OCI-LY3 (cell line): Measurements from ENCODE around the gene ASCL2.

ENCODE experiments used
- H2AFZ ChIP-seq: fragments of 200-600, 300-600 bp; shearing (Covaris generic); 2 replicates; pipeline ENCODE4 v1.6.0; 2014; ENCODE audit warnings: antibody characterized with exemption, low read depth, low read length
- H3K27ac ChIP-seq: fragments of 200-600, 300-600 bp; sonication (generic); 2 replicates; pipeline ENCODE4 v1.5.1; 2014; ENCODE audit warnings: mild to moderate bottlenecking, low read length, moderate library complexity, mixed read lengths
- H3K27me3 ChIP-seq: fragments of 200-600, 300-600 bp; sonication (generic); 2 replicates; pipeline ENCODE4 v1.6.1; 2014; ENCODE audit warnings: low read depth, low read length, mixed read lengths
- H3K36me3 ChIP-seq: fragments of 200-600, 300-600 bp; sonication (generic); replicated peaks from 2 replicates; pipeline ENCODE3; 2014; ENCODE audit warnings: low read depth, low read length, mixed read lengths
- H3K4me1 ChIP-seq: fragments of 300-600, 200-600 bp; sonication (generic); 2 replicates; pipeline ENCODE4 v1.6.1; 2014; ENCODE audit warnings: low read length, mixed read lengths
- H3K4me2 ChIP-seq: fragments of 200-600, 300-600 bp; sonication (generic); 2 replicates; pipeline ENCODE4 v1.6.1; 2014; ENCODE audit warnings: low read length, mixed read lengths
- H3K4me3 ChIP-seq: fragments of 300-600, 200-600 bp; sonication (generic); 2 replicates; pipeline ENCODE4 v1.5.1; 2014; ENCODE audit warnings: antibody characterized with exemption, mild to moderate bottlenecking, low read length, moderate library complexity
- H3K79me2 ChIP-seq: fragments of 300-600, 200-600 bp; shearing (Covaris generic); 2 replicates; pipeline ENCODE4 v1.6.1; 2014; ENCODE audit warnings: mild to moderate bottlenecking, low read length, mixed read lengths
- H3K9ac ChIP-seq: fragments of 300-600, 200-600 bp; shearing (Covaris generic); 2 replicates; pipeline ENCODE4 v1.6.0; 2014; ENCODE audit warnings: mild to moderate bottlenecking, low read length, moderate library complexity
- H3K9me3 ChIP-seq: fragments of 200-600, 300-600 bp; shearing (Covaris generic); 2 replicates; pipeline ENCODE4 v1.6.1; 2014; ENCODE audit warnings: low read length, mixed read lengths; ENCODE audit not compliant: insufficient read depth
- H4K20me1 ChIP-seq: fragments of 200-600, 300-600 bp; sonication (generic); 2 replicates; pipeline ENCODE4 v1.6.1; 2016; ENCODE audit warnings: low read length, mixed read lengths; ENCODE audit not compliant: insufficient read depth
- EZH2phosphoT487 ChIP-seq: fragments of 200-600 bp; shearing (Covaris generic); IDR thresholded peaks from 2 replicates; pipeline ENCODE4 v1.6.1; 2018; ENCODE audit warnings: antibody characterized with exemption, mixed run types, low read depth
- TF ChIP-seq, protein P1 (sequence below): fragments of 200-600, 300-600 bp; sonication (generic); IDR thresholded peaks from 2 replicates; pipeline ENCODE4 v1.5.1; 2014; ENCODE audit warnings: antibody characterized with exemption, low read length, low read depth

The ASCL2 gene

DNA sequence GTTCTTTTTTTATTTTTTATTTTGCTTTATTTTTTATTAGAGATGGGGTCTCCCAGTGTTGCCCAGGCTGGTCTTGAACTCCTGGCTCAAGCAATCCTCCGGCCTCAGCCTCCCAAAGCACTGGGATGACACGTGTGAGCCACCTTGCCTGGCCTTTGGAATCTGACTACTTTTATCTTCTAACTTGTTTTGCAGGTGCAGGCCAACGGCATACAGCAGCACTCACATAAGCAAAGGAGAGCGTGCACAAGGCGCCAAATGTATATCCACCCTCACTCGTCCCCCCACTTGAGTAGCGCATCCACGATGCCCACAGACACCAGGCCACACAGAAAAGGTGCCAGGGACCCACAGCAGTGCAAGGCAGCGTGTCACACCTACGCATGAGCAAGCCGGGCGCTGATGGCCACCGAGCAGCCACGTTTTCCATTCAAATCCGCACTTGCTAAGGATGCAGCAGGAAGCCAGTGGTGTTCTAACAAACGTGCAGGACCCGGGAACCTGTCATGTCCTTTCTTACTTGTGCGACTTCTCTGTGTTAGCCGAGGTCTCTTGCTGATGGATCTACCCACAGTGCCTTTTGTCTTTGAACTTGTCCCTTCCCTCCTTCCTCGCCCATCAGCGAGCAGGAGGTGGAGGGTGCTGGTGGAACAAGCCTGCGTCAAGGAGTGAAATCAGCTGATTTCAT, 5.9 kb downstream of the ASCL2 start:
- Histone ChIP-seq H3K79me2 (no peaks in the 10 kb centered on the region), H2AFZ (no peak overlapping the region), H3K27ac (no peak overlapping the region), H3K4me2 (no peak overlapping the region), H4K20me1 (no peaks in the 10 kb centered on the region), H3K9me3 (no peaks in the 10 kb centered on the region), H3K27me3 (no peaks in the 10 kb centered on the region; the same call in 1 of the 2 replicates), H3K9ac (no peak overlapping the region), H3K4me1 (peaks cover 16% of the 10 kb centered on the region), H3K36me3 (no peaks in the 10 kb centered on the region), H3K4me3 (no peak overlapping the region)
- no peak for TF ChIP-seq EZH2phosphoT487
- TF ChIP-seq, protein P1, sequence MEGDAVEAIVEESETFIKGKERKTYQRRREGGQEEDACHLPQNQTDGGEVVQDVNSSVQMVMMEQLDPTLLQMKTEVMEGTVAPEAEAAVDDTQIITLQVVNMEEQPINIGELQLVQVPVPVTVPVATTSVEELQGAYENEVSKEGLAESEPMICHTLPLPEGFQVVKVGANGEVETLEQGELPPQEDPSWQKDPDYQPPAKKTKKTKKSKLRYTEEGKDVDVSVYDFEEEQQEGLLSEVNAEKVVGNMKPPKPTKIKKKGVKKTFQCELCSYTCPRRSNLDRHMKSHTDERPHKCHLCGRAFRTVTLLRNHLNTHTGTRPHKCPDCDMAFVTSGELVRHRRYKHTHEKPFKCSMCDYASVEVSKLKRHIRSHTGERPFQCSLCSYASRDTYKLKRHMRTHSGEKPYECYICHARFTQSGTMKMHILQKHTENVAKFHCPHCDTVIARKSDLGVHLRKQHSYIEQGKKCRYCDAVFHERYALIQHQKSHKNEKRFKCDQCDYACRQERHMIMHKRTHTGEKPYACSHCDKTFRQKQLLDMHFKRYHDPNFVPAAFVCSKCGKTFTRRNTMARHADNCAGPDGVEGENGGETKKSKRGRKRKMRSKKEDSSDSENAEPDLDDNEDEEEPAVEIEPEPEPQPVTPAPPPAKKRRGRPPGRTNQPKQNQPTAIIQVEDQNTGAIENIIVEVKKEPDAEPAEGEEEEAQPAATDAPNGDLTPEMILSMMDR = no peak

DNA sequence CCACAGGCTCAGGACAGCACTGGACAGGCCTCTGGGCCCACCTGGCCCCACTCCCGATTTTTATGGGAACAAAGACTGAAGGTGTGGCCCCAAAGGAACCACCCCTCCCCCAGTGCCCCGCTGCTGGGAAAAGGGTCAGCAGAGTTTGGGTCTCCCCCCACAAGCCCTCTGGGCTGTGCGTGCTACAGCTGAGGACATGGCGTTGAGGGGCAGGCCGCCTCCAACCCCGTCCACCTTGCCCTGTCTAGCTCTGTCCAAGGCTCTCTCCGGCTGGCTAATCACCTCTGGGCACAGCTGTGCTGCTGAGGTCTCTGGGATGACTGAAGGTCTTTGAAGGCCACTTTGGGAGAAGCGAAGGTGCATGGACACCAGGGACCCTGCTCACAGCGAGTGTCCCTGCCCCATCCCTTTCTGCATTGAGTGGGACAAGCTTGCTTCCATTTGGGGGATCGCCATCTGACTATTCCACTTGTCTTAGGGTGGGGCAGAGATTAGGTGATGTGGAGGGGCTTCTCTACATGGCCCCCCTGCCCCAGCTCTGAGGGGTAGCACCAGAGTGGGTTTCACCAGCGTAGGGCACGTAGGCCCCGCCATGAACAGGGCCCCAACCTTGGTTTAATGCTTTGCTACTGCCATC, 6.5 kb downstream of the ASCL2 start:
- TF ChIP-seq, protein P1 = no peak
- no peak for TF ChIP-seq EZH2phosphoT487
- Histone ChIP-seq H3K36me3 (no peaks in the 10 kb centered on the region), H3K27me3 (no peaks in the 10 kb centered on the region; the same call in 1 of the 2 replicates), H3K79me2 (no peaks in the 10 kb centered on the region), H3K4me3 (no peak overlapping the region), H3K4me1 (peaks cover 16% of the 10 kb centered on the region), H3K9me3 (no peaks in the 10 kb centered on the region), H3K4me2 (no peak overlapping the region), H2AFZ (no peak overlapping the region), H3K9ac (no peak overlapping the region), H4K20me1 (no peaks in the 10 kb centered on the region), H3K27ac (no peak overlapping the region)

DNA sequence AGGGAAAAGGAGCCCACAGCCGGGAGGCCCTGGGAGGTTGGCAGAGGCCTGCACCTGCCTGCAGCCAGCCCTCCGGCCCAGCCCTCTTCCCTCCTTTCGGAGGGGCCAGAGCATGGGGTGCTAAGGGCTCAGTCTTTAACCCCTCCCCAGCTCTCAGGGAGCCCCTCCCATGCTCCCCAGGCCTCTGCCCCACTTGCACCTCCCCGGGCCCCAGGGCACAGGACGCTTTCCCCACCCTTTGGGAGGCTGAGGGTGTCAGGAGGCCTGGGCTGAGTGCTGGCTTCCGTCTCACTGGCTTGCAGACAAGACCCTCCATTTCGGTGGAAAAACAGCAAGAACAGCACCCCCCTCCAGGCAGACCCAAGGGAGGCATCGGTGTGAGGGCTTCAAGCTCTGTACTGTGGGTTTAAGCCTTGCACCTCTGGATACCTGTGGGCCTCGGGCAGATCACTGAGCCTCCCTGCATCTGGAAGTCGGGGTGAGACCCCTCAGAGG, 7.3 kb downstream of the ASCL2 start:
- Histone ChIP-seq H3K4me3 (no peak overlapping the region), H3K79me2 (no peaks in the 10 kb centered on the region), H3K9me3 (no peaks in the 10 kb centered on the region), H3K36me3 (no peaks in the 10 kb centered on the region), H2AFZ (no peak overlapping the region), H3K27ac (no peak overlapping the region), H3K9ac (no peak overlapping the region), H4K20me1 (no peaks in the 10 kb centered on the region), H3K4me1 (peaks cover 16% of the 10 kb centered on the region), H3K4me2 (no peak overlapping the region), H3K27me3 (no peaks in the 10 kb centered on the region; the same call in 1 of the 2 replicates)
- TF ChIP-seq, protein P1 = no peak

DNA sequence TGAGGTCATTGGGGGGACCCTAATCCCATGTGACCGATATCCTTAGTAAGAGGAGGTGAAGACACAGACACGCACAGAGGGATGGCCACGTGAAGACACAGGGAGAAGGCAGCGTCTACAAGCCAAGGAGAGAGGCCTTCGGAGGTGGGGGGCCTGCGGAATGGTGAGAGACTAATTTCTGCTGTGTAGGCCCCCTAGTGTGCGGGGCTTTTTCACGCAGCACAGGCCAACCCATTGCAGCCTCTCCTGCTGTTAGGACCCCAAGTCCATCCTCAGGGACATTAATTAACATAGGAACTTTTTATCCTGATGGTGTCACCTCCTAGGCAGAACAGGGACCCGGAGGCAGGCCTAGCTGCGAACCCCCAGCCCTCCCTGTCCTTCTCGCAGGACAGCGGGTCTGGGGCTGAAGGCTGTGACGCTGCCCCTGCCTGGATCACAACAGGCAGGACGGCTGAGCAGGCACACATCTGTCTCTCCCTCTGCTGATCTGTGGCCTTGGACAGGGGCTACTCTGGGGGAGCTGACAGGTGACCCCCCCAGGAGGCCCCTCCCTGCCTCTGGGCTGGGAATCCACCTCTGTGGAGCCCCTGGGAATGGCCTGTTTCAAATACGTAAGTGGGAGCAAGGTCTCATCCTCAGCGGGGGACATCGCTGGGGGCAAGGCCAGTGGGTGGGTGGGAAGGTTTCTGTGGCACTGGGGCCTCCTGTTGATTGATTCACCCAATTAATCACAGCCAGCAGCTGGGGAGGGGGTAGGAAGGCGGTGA, 7.9 kb downstream of the ASCL2 start:
- no peaks in the 10 kb centered on the region for H4K20me1 ChIP-seq
- no peak overlapping the region for H3K9ac ChIP-seq
- no peak overlapping the region for H3K4me3 ChIP-seq
- H2AFZ ChIP-seq = no peak overlapping the region
- TF ChIP-seq EZH2phosphoT487 = no peak
- TF ChIP-seq, protein P1 = no peak
- peaks cover 16% of the 10 kb centered on the region for H3K4me1 ChIP-seq
- H3K79me2 ChIP-seq = no peaks in the 10 kb centered on the region
- H3K27ac ChIP-seq = no peak overlapping the region
- no peaks in the 10 kb centered on the region for H3K9me3 ChIP-seq
- H3K4me2 ChIP-seq = no peak overlapping the region
- no peaks in the 10 kb centered on the region; the same call in 1 of the 2 replicates for H3K27me3 ChIP-seq
- H3K36me3 ChIP-seq = no peaks in the 10 kb centered on the region
